Measurements from ENCODE around the gene HCN2. TPM values are rescaled to one million over a fixed set of nuclear protein-coding genes. Genes with fewer than 3 reads are reported as not detected.

HCN2 gene
- total RNA-seq, 1 donor from 2014 or later: 5.5 TPM

DNA sequence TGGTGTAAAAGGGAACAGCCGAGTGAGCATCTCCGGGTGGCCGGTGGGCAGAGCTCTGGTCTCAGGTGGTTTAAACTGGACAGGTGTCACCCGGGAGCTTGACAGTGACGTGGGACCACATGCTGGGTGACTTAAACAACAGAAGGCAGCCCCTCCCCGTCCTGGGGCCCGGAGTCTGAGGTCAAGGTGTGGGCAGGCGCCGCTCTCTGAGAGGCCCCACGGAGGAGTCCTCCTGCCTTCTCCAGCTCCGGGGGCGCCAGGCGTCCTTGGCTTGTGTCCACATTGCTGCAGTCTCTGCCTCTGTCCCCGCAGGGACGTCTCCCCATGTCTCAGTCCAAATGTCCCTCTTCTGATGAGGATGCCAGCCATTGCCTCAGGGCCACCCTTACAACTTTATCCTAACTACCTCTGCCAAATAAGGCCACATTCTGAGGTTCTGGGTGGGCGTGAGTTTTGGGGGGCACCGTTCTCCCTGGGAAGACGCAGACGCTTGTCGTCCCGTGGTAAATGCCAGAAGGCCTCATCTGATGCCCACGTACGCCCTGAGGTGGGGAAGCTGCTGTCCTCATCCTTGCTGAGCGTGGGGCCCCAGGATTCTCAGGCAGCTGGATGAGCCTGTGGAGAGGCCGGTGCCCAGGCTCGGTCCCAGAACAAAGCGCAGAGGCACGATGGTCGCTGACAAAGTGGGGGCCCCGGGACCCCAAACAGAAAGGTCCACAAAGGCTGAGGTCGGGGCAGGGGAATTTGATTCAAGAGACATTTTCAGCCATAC lies 32.9 kb upstream of the HCN2 start:
- no peaks in the 10 kb centered on the region for H3K4me1 ChIP-seq (ENCODE audit: insufficient read depth, low read length)
- no peak overlapping the region for H2AFZ ChIP-seq (ENCODE audit: low read depth, low read length)
- no peaks in the 10 kb centered on the region for H4K20me1 ChIP-seq (ENCODE audit: insufficient read depth, low read length)
- no peak overlapping the region for H3K4me2 ChIP-seq (ENCODE audit: low read length)
- no peaks in the 10 kb centered on the region for H3K27me3 Mint-ChIP-seq (ENCODE audit: low read depth, unreplicated experiment)
- no peaks in the 10 kb centered on the region for H3K9me3 Mint-ChIP-seq (ENCODE audit: unreplicated experiment)
- no peaks in the 10 kb centered on the region for H3K27me3 ChIP-seq (ENCODE audit: insufficient read depth, low read length)
- DNase-seq (ENCODE audit: low read depth): no peak
- no peak overlapping the region for H3K9ac ChIP-seq (ENCODE audit: low read length)
- no peaks in the 10 kb centered on the region for H3K9me3 ChIP-seq (ENCODE audit: insufficient read depth, low read depth, low read length)
- no peaks in the 10 kb centered on the region for H3K36me3 ChIP-seq (ENCODE audit: insufficient read depth, low read length)
- no peak overlapping the region for H3K27ac ChIP-seq (ENCODE audit: low read depth, low read length)
- no peaks in the 10 kb centered on the region for H3K36me3 Mint-ChIP-seq (ENCODE audit: low read depth, unreplicated experiment)
- TF ChIP-seq EZH2 (IDR thresholded peaks at IDR 0.05; ENCODE audit: insufficient read depth, low read length): no peak
- TF ChIP-seq CTCF (IDR thresholded peaks at IDR 0.05; ENCODE audit: insufficient read depth, low read depth, low read length): no peak
- no peaks in the 10 kb centered on the region for H3K4me1 Mint-ChIP-seq (ENCODE audit: low read depth, unreplicated experiment)
- H3K79me2 ChIP-seq (ENCODE audit: insufficient read depth, low read length): no peaks in the 10 kb centered on the region
- no peak for FAIRE-seq
- H3K4me3 ChIP-seq (ENCODE audit: insufficient read depth, low read depth, low read length): no peak overlapping the region
- H3K27ac Mint-ChIP-seq (ENCODE audit: unreplicated experiment): no peak overlapping the region
- no peak overlapping the region for H3K4me3 Mint-ChIP-seq (ENCODE audit: unreplicated experiment)

DNA sequence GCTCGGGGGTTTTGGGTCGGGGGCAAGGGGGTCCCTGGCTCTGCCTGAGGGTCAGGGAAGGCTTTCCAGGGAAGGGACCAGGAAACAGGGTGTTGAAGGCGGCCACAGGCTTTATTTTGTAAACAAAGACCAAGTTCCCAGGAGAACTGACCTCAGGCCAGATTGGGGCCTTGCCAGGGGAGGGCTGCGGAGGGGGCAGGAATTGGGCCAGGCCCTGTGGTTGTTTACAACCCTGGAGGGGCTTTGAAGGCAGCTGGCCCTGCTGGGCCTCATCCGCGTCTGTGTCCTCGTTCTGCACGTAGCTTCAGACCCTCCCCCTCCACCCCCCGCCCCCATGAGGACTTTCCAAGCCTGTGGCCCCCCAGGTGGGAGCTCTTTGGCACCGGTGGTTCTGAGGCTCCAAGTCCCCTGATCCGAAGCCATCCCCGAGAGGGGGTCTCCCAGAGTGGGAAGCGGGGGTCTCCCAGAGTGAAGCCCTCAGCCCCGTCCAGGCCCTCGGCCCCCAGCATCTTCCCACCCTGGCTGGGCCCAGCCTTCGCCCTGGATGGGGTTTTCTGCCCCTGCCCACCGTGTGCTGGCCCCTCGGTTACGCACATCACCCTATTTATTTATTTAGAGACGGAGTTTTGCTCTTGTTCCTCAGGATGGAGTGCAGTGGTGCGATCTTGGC lies 30.8 kb upstream of the HCN2 start:
- Histone ChIP-seq H3K4me1 (ENCODE audit: insufficient read depth, low read length) (no peaks in the 10 kb centered on the region), H3K4me3 (ENCODE audit: insufficient read depth, low read depth, low read length) (no peak overlapping the region), H3K9ac (ENCODE audit: low read length) (no peak overlapping the region), H3K27ac (ENCODE audit: low read depth, low read length) (no peak overlapping the region), H3K9me3 (ENCODE audit: insufficient read depth, low read depth, low read length) (no peaks in the 10 kb centered on the region), H3K79me2 (ENCODE audit: insufficient read depth, low read length) (no peaks in the 10 kb centered on the region), H2AFZ (ENCODE audit: low read depth, low read length) (no peak overlapping the region), H3K4me2 (ENCODE audit: low read length) (no peak overlapping the region), H4K20me1 (ENCODE audit: insufficient read depth, low read length) (no peaks in the 10 kb centered on the region), H3K36me3 (ENCODE audit: insufficient read depth, low read length) (no peaks in the 10 kb centered on the region), H3K27me3 (ENCODE audit: insufficient read depth, low read length) (no peaks in the 10 kb centered on the region)
- no peak for DNase-seq (ENCODE audit: low read depth)
- H3K36me3 Mint-ChIP-seq (ENCODE audit: low read depth, unreplicated experiment): peaks cover 4% of the 10 kb centered on the region
- no peak for FAIRE-seq
- H3K4me3 Mint-ChIP-seq (ENCODE audit: unreplicated experiment): no peak overlapping the region
- H3K9me3 Mint-ChIP-seq (ENCODE audit: unreplicated experiment): peaks cover 3% of the 10 kb centered on the region
- H3K4me1 Mint-ChIP-seq (ENCODE audit: low read depth, unreplicated experiment): no peaks in the 10 kb centered on the region
- TF ChIP-seq CTCF (IDR thresholded peaks at IDR 0.05; ENCODE audit: insufficient read depth, low read depth, low read length): no peak
- no peak for TF ChIP-seq EZH2 (IDR thresholded peaks at IDR 0.05; ENCODE audit: insufficient read depth, low read length)
- H3K27me3 Mint-ChIP-seq (ENCODE audit: low read depth, unreplicated experiment): no peaks in the 10 kb centered on the region
- H3K27ac Mint-ChIP-seq (ENCODE audit: unreplicated experiment): no peak overlapping the region

GRCh38 chr19:560121-560520 lies 29.6 kb upstream of the HCN2 start:
- Mint-ChIP-seq H3K27me3 (ENCODE audit: low read depth, unreplicated experiment) (no peaks in the 10 kb centered on the region), H3K9me3 (ENCODE audit: unreplicated experiment) (peaks cover 3% of the 10 kb centered on the region), H3K4me3 (ENCODE audit: unreplicated experiment) (no peak overlapping the region), H3K27ac (ENCODE audit: unreplicated experiment) (no peak overlapping the region), H3K36me3 (ENCODE audit: low read depth, unreplicated experiment) (peaks cover 4% of the 10 kb centered on the region), H3K4me1 (ENCODE audit: low read depth, unreplicated experiment) (no peaks in the 10 kb centered on the region)
- Histone ChIP-seq H2AFZ (ENCODE audit: low read depth, low read length) (no peak overlapping the region), H3K4me1 (ENCODE audit: insufficient read depth, low read length) (no peaks in the 10 kb centered on the region), H4K20me1 (ENCODE audit: insufficient read depth, low read length) (no peaks in the 10 kb centered on the region), H3K79me2 (ENCODE audit: insufficient read depth, low read length) (no peaks in the 10 kb centered on the region), H3K27ac (ENCODE audit: low read depth, low read length) (no peak overlapping the region), H3K4me2 (ENCODE audit: low read length) (no peak overlapping the region), H3K36me3 (ENCODE audit: insufficient read depth, low read length) (no peaks in the 10 kb centered on the region), H3K9ac (ENCODE audit: low read length) (no peak overlapping the region), H3K4me3 (ENCODE audit: insufficient read depth, low read depth, low read length) (no peak overlapping the region), H3K9me3 (ENCODE audit: insufficient read depth, low read depth, low read length) (no peaks in the 10 kb centered on the region), H3K27me3 (ENCODE audit: insufficient read depth, low read length) (no peaks in the 10 kb centered on the region)
- no peak for DNase-seq (ENCODE audit: low read depth)
- TF ChIP-seq EZH2 (IDR thresholded peaks at IDR 0.05; ENCODE audit: insufficient read depth, low read length) (no peak), CTCF (IDR thresholded peaks at IDR 0.05; ENCODE audit: insufficient read depth, low read depth, low read length) (no peak)
- no peak for FAIRE-seq
